Fibroblast of the aortic adventitia (primary cell): ENCODE measurements around the gene DNAJC7. TPM values are rescaled to one million over a fixed set of nuclear protein-coding genes. Genes with fewer than 3 reads are reported as not detected.

Source experiments
- DNase-seq: peaks from one replicate; pipeline ENCODE4 v3.0.0-alpha.2; 2010; ENCODE audit warnings: low read depth
- H3K4me3 ChIP-seq: 2 replicates; pipeline ENCODE4 v1.5.1; 2011; ENCODE audit warnings: low read depth, mild to moderate bottlenecking, control low read depth, low read length, moderate library complexity
- total RNA-seq: library from RNA; depleted of rRNA; stranded (reverse); fragments of >200 nt; gene quantifications from 2 replicates; pipeline ENCODE4 v1.2.3, GENCODE V29; 2012; ENCODE audit warnings: low replicate concordance
- TF ChIP-seq, protein P1 (sequence below): IDR thresholded peaks from 2 replicates; pipeline ENCODE4 v1.5.1; 2011; ENCODE audit warnings: mild to moderate bottlenecking, low read length, control low read depth, inconsistent platforms; ENCODE audit not compliant: insufficient read depth

The DNAJC7 gene
- total RNA-seq, 1 donor, result 58.0 TPM

DNA sequence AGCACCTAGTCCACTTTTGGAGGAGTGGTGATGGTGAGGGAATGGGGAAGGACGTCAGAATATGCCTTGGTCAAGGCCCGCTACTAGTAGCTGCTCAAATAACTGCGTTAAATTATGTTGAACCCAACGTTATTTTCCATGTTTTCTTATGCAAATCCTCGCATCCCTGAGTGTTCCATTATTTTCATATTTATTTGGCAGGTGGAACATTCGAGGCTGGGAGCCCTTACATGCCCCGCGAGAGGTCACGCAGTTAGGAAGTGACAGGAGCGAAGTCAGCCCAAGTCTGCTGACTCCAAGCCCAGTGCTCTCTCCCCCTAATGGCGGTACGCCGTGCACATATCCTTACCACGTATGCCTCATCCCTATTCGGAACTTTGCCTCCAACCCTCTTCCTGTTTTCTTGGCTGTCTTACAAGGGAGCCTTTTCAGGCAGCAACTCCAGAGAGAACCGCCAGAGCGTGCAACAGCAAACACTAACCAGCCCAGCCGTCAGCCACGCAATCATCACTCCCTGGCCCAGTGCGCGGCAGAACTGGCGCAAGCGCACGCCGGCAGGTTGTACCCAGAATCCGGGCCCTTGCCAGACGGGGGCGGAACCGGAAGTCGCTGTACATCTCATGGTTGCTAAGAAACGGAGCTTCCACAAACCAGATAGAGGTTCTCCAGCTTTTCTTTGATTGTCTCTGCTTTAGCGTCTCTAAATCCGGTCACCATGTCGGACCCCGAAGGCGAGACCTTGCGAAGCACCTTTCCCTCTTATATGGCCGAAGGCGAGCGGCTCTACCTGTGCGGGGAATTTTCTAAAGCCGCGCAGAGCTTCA lies 87.0 kb downstream of the DNAJC7 start, which contains the start of gene ODAD4:
ODAD4 (plus strand) TSS at position 609 of the 824 bp plus-strand sequence; CDS start at position 716, 107 bp downstream.
- DNase-seq, result peak; percentile 98
- TF ChIP-seq, protein P1, sequence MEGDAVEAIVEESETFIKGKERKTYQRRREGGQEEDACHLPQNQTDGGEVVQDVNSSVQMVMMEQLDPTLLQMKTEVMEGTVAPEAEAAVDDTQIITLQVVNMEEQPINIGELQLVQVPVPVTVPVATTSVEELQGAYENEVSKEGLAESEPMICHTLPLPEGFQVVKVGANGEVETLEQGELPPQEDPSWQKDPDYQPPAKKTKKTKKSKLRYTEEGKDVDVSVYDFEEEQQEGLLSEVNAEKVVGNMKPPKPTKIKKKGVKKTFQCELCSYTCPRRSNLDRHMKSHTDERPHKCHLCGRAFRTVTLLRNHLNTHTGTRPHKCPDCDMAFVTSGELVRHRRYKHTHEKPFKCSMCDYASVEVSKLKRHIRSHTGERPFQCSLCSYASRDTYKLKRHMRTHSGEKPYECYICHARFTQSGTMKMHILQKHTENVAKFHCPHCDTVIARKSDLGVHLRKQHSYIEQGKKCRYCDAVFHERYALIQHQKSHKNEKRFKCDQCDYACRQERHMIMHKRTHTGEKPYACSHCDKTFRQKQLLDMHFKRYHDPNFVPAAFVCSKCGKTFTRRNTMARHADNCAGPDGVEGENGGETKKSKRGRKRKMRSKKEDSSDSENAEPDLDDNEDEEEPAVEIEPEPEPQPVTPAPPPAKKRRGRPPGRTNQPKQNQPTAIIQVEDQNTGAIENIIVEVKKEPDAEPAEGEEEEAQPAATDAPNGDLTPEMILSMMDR, result peak; percentile 63
- peak within 1 kb of the TSS; percentile 74 for H3K4me3 ChIP-seq

DNA sequence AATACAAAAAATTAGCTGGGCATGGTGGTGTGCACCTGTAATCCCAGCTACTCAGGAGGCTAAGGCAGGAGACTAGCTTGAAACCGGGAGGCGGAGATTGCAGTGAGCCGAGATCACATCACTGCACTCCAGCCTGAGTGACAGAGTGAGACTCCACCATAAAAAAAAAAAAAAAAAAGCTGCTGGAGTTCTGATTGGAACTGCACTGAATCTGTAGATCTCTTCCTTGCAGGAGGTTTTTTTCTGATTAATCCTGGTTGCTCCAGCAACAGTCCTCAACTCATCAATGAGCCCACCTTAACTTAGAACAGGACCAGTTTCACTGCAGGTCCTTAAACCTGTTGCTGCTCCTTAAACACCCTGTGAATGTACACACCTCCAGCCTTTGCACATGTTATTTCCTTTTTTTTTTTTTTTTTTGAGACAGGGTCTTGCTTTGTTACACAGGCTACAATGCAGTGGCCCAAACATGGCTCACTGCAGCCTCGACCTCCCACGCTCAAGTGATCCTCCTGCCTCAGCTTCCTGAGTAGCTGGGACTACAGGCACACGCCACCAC lies 88.5 kb downstream of the DNAJC7 start:
- TF ChIP-seq, protein P1, result no peak
- H3K4me3 ChIP-seq, result no peak overlapping the region
- no peak for DNase-seq

Other genes starting within 250 kb of the DNAJC7 start
- 4.7 and 8.9 TPM in 2 replicates for gene JUP, start 230.7 kb downstream of the DNAJC7 start, total RNA-seq
- gene P3H4, start 205.5 kb downstream of the DNAJC7 start, total RNA-seq, result 30.2 and 35.5 TPM in 2 replicates
- 187 and 270 TPM in 2 replicates for gene FKBP10, start 204.4 kb downstream of the DNAJC7 start, total RNA-seq
- gene NT5C3B, start 181.2 kb downstream of the DNAJC7 start, total RNA-seq, result 38.5 and 93.2 TPM in 2 replicates
- 0.09 and 0.90 TPM in 2 replicates for gene KLHL10, start 179.6 kb downstream of the DNAJC7 start, total RNA-seq
- gene KLHL11, start 152.0 kb downstream of the DNAJC7 start, total RNA-seq, result 29.0 and 30.4 TPM in 2 replicates
- 64.1 and 159 TPM in 2 replicates for gene ACLY, start 98.5 kb downstream of the DNAJC7 start, total RNA-seq
- gene ODAD4, start 86.8 kb downstream of the DNAJC7 start, total RNA-seq, result 0.16 and 1.2 TPM in 2 replicates
- 64.3 and 84.2 TPM in 2 replicates for gene CNP, start 50.6 kb downstream of the DNAJC7 start, total RNA-seq
- gene NKIRAS2, start 2.7 kb upstream of the DNAJC7 start, total RNA-seq, result 17.1 and 27.1 TPM in 2 replicates
- 0.09 and 0.49 TPM in 2 replicates for gene C17orf113, start 33.2 kb upstream of the DNAJC7 start, total RNA-seq
- gene ZNF385C, start 81.0 kb upstream of the DNAJC7 start, total RNA-seq, result not detected in 2 replicates
- 11.3 and 24.3 TPM in 2 replicates for gene DHX58, start 95.3 kb upstream of the DNAJC7 start, total RNA-seq
- gene KAT2A, start 103.9 kb upstream of the DNAJC7 start, total RNA-seq, result 8.5 and 13.7 TPM in 2 replicates
- gene HSPB9, start 105.4 kb upstream of the DNAJC7 start, total RNA-seq, result not detected in 2 replicates
- gene RAB5C, start 137.6 kb upstream of the DNAJC7 start, total RNA-seq, result 8.3 and 82.2 TPM in 2 replicates
- 0.09 TPM in 1 of 2 replicates, not detected in the other for gene KCNH4, start 163.7 kb upstream of the DNAJC7 start, total RNA-seq
- not detected in 2 replicates for gene HCRT, start 168.0 kb upstream of the DNAJC7 start, total RNA-seq
- 14.8 and 33.8 TPM in 2 replicates for gene GHDC, start 177.1 kb upstream of the DNAJC7 start, total RNA-seq